ENCODE data around the gene CLPSL2.

- TF ChIP-seq CTCF (IDR thresholded peaks at IDR 0.05) (no peak), EZH2phosphoT487 (IDR thresholded peaks at IDR 0.05) (no peak), EZH2 (IDR thresholded peaks at IDR 0.05) (no peak)
Measured at GRCh38 chr6:35784200-35784599, 7.8 kb downstream of the CLPSL2 start.

All from neural progenitor cell (in vitro differentiated cells).